LoVo (cell line): ENCODE data around the gene THOC2.
"Not testable (repeated sequence)": the region's sequence is repeated elsewhere in the genome, so short reads cannot be mapped to it uniquely, and the experiment has no call there.

Experiments
- DNase-seq: peaks from one replicate; pipeline ENCODE4 v3.0.0-alpha.2; 2016; ENCODE audit warnings: low spot score

The THOC2 gene

GRCh38 chrX:123732670-123733363, at the start of gene THOC2:
THOC2 (minus strand) TSS chrX:123733052; CDS start chrX:123733022, 30 bp downstream.
- DNase-seq: peak; percentile 79

- not testable (repeated sequence) for DNase-seq
Measured at GRCh38 chrX:123781786-123782185, 48.9 kb upstream of the THOC2 start.

- peak; percentile 60 for DNase-seq
Measured at GRCh38 chrX:123779908-123780396, 47.1 kb upstream of the THOC2 start.

- DNase-seq: no peak
Measured at GRCh38 chrX:123773258-123773988, 40.6 kb upstream of the THOC2 start.

GRCh38 chrX:123771449-123772064, 38.7 kb upstream of the THOC2 start:
- DNase-seq: no peak

GRCh38 chrX:123764967-123765871, 32.4 kb upstream of the THOC2 start:
- DNase-seq: peak; percentile 86

- not testable (repeated sequence) for DNase-seq
Measured at GRCh38 chrX:123759849-123760248, 27.0 kb upstream of the THOC2 start.

- DNase-seq: not testable (repeated sequence)
Measured at GRCh38 chrX:123757794-123758193, 24.9 kb upstream of the THOC2 start.

- no peak for DNase-seq
Measured at GRCh38 chrX:123756320-123756719, 23.5 kb upstream of the THOC2 start.

GRCh38 chrX:123755107-123755506, 22.3 kb upstream of the THOC2 start:
- DNase-seq: no peak

- DNase-seq: no peak
Measured at GRCh38 chrX:123753656-123754350, 21.0 kb upstream of the THOC2 start.

GRCh38 chrX:123749643-123750042, 16.8 kb upstream of the THOC2 start:
- no peak for DNase-seq

GRCh38 chrX:123745511-123745910, 12.7 kb upstream of the THOC2 start:
- DNase-seq: no peak

- no peak for DNase-seq
Measured at GRCh38 chrX:123743312-123743711, 10.5 kb upstream of the THOC2 start.

GRCh38 chrX:123742440-123742839, 9.6 kb upstream of the THOC2 start:
- DNase-seq: no peak

GRCh38 chrX:123740536-123740935, 7.7 kb upstream of the THOC2 start:
- DNase-seq: no peak

- DNase-seq: no peak
Measured at GRCh38 chrX:123740006-123740405, 7.2 kb upstream of the THOC2 start.

GRCh38 chrX:123739474-123739873, 6.6 kb upstream of the THOC2 start:
- DNase-seq: no peak

GRCh38 chrX:123738378-123738940, 5.6 kb upstream of the THOC2 start:
- DNase-seq: no peak

- no peak for DNase-seq
Measured at GRCh38 chrX:123736333-123736921, 3.6 kb upstream of the THOC2 start.
